Glutamatergic neuron (in vitro differentiated cells): ENCODE measurements around the gene IBSP. TPM values are rescaled to one million over a fixed set of nuclear protein-coding genes. Genes with fewer than 3 reads are reported as not detected.

Experiments used
- DNase-seq: peaks from one replicate; pipeline ENCODE4 v3.0.0; 2022
- H3K27ac Mint-ChIP-seq: one replicate; pipeline ENCODE4 v1.8.0; 2020; ENCODE audit warnings: mild to moderate bottlenecking, mixed read lengths, inconsistent platforms; ENCODE audit not compliant: unreplicated experiment
- H3K27me3 Mint-ChIP-seq: one replicate; pipeline ENCODE4 v1.8.0; 2020; ENCODE audit warnings: mild to moderate bottlenecking, moderate library complexity, mixed read lengths, inconsistent platforms; ENCODE audit not compliant: unreplicated experiment
- H3K36me3 Mint-ChIP-seq: one replicate; pipeline ENCODE4 v1.8.0; 2020; ENCODE audit warnings: mild to moderate bottlenecking, mixed read lengths, inconsistent platforms; ENCODE audit not compliant: unreplicated experiment
- H3K4me1 Mint-ChIP-seq: one replicate; pipeline ENCODE4 v1.8.0; 2020; ENCODE audit warnings: mild to moderate bottlenecking, low read depth, mixed read lengths, inconsistent platforms; ENCODE audit not compliant: unreplicated experiment
- H3K4me3 Mint-ChIP-seq: one replicate; pipeline ENCODE4 v1.8.0; 2020; ENCODE audit warnings: mild to moderate bottlenecking, mixed read lengths, inconsistent platforms; ENCODE audit not compliant: unreplicated experiment
- H3K9me3 Mint-ChIP-seq: one replicate; pipeline ENCODE4 v1.8.0; 2020; ENCODE audit warnings: mild to moderate bottlenecking, moderate library complexity, mixed read lengths, inconsistent platforms; ENCODE audit not compliant: unreplicated experiment
- CTCF ChIP-seq: fragments of 200-600 bp; sonication (generic); IDR thresholded peaks from one replicate; pipeline ENCODE4 v1.5.0; 2021; ENCODE audit not compliant: partially characterized antibody, unreplicated experiment
- total RNA-seq: library from RNA; stranded (reverse); fragmentation: NEBNext Ultra II Directional; extraction: Animal tissue kit (Norgen Biotek cat#: 25700); gene quantifications from one replicate; pipeline ENCODE4 v1.2.1, GENCODE V29; 2021; ENCODE audit not compliant: unreplicated experiment

Gene IBSP
- total RNA-seq, 1 donor from 2014 or later: not detected

- DNase-seq: no peak
- no peak for TF ChIP-seq CTCF
- H3K36me3 Mint-ChIP-seq: no peaks in the 10 kb centered on the region
- H3K9me3 Mint-ChIP-seq: no peaks in the 10 kb centered on the region
- H3K4me3 Mint-ChIP-seq: no peak overlapping the region
- no peaks in the 10 kb centered on the region for H3K4me1 Mint-ChIP-seq
- no peaks in the 10 kb centered on the region for H3K27me3 Mint-ChIP-seq
- H3K27ac Mint-ChIP-seq: no peak overlapping the region
These were observed 50.3 kb downstream of the IBSP start for GRCh38 chr4:87849612-87850011.

GRCh38 chr4:87851332-87851731, 52.0 kb downstream of the IBSP start:
- no peaks in the 10 kb centered on the region for H3K9me3 Mint-ChIP-seq
- H3K4me1 Mint-ChIP-seq: no peaks in the 10 kb centered on the region
- H3K27ac Mint-ChIP-seq: no peak overlapping the region
- H3K27me3 Mint-ChIP-seq: no peaks in the 10 kb centered on the region
- H3K36me3 Mint-ChIP-seq: no peaks in the 10 kb centered on the region
- no peak for TF ChIP-seq CTCF
- no peak for DNase-seq
- H3K4me3 Mint-ChIP-seq: no peak overlapping the region

- Mint-ChIP-seq H3K9me3 (no peaks in the 10 kb centered on the region), H3K36me3 (no peaks in the 10 kb centered on the region), H3K27ac (no peak overlapping the region), H3K27me3 (no peaks in the 10 kb centered on the region), H3K4me3 (no peak overlapping the region), H3K4me1 (no peaks in the 10 kb centered on the region)
- TF ChIP-seq CTCF: no peak
- no peak for DNase-seq
These were observed 52.6 kb downstream of the IBSP start for GRCh38 chr4:87851953-87852352.

- Mint-ChIP-seq H3K4me3 (no peak overlapping the region), H3K4me1 (no peaks in the 10 kb centered on the region), H3K36me3 (no peaks in the 10 kb centered on the region), H3K27ac (no peak overlapping the region), H3K27me3 (no peaks in the 10 kb centered on the region), H3K9me3 (no peaks in the 10 kb centered on the region)
- no peak for DNase-seq
- TF ChIP-seq CTCF: peak; percentile 30
These were observed 53.8 kb downstream of the IBSP start for GRCh38 chr4:87853108-87853507.

- no peak for TF ChIP-seq CTCF
- no peaks in the 10 kb centered on the region for H3K9me3 Mint-ChIP-seq
- H3K27me3 Mint-ChIP-seq: no peaks in the 10 kb centered on the region
- H3K4me3 Mint-ChIP-seq: no peak overlapping the region
- no peak overlapping the region for H3K27ac Mint-ChIP-seq
- DNase-seq: no peak
- no peaks in the 10 kb centered on the region for H3K4me1 Mint-ChIP-seq
- H3K36me3 Mint-ChIP-seq: no peaks in the 10 kb centered on the region
These were observed 54.5 kb downstream of the IBSP start for GRCh38 chr4:87853891-87854290.
